GM19463 (cell line): ENCODE measurements around the gene KRTAP5-5.
"Not testable (repeated sequence)": the region's sequence is repeated elsewhere in the genome, so short reads cannot be mapped to it uniquely, and the experiment has no call there.

Experiments
- ATAC-seq: cut with Tn5 transposase; IDR thresholded peaks from one replicate; pipeline ENCODE4 v1.9.1; 2021; ENCODE audit warnings: mild to moderate bottlenecking, moderate library complexity; ENCODE audit not compliant: unreplicated experiment

KRTAP5-5 gene

GRCh38 chr11:1655168-1656060 is 25.8 kb downstream of the KRTAP5-5 start:
- no peak for ATAC-seq

- no peak for ATAC-seq
Measured at GRCh38 chr11:1656061-1656441, 26.5 kb downstream of the KRTAP5-5 start.

GRCh38 chr11:1656670-1657069 is 27.1 kb downstream of the KRTAP5-5 start:
- no peak for ATAC-seq

- ATAC-seq: no peak
Measured at GRCh38 chr11:1659506-1659905, 29.9 kb downstream of the KRTAP5-5 start.

- ATAC-seq: no peak
Measured at GRCh38 chr11:1660111-1660867, 30.7 kb downstream of the KRTAP5-5 start.

- not testable (repeated sequence) for ATAC-seq
Measured at GRCh38 chr11:1661454-1662269, 32.1 kb downstream of the KRTAP5-5 start.

GRCh38 chr11:1662699-1663283 is 33.2 kb downstream of the KRTAP5-5 start:
- not testable (repeated sequence) for ATAC-seq

- ATAC-seq: no peak
Measured at GRCh38 chr11:1665313-1665712, 35.7 kb downstream of the KRTAP5-5 start.

GRCh38 chr11:1667121-1667850 is 37.7 kb downstream of the KRTAP5-5 start:
- no peak for ATAC-seq

- no peak for ATAC-seq
Measured at GRCh38 chr11:1667906-1668305, 38.3 kb downstream of the KRTAP5-5 start.

GRCh38 chr11:1668911-1669473 is 39.4 kb downstream of the KRTAP5-5 start:
- no peak for ATAC-seq

GRCh38 chr11:1669546-1670218 is 40.1 kb downstream of the KRTAP5-5 start:
- no peak for ATAC-seq

GRCh38 chr11:1670457-1670856 is 40.9 kb downstream of the KRTAP5-5 start:
- not testable (repeated sequence) for ATAC-seq

GRCh38 chr11:1670905-1671371 is 41.4 kb downstream of the KRTAP5-5 start:
- ATAC-seq: no peak

- ATAC-seq: no peak
Measured at GRCh38 chr11:1671658-1672057, 42.1 kb downstream of the KRTAP5-5 start.

- ATAC-seq: no peak
Measured at GRCh38 chr11:1672613-1673350, 43.2 kb downstream of the KRTAP5-5 start.

- ATAC-seq: no peak
Measured at GRCh38 chr11:1673446-1674172, 44.0 kb downstream of the KRTAP5-5 start.
